HepG2 (cell line): ENCODE data around the gene USP10. TPM values are rescaled to one million over a fixed set of nuclear protein-coding genes. Genes with fewer than 3 reads are reported as not detected.
A peak's percentile ranks its signal among the peaks of the same experiment; 100 is the strongest.

Experiments
- ARID2 ChIP-seq: sonication (generic); formaldehyde crosslinking; IDR thresholded peaks from 2 replicates; pipeline ENCODE4 v1.8.1; 2022; ENCODE audit warnings: mild to moderate bottlenecking, missing genetic modification reagents, borderline replicate concordance
- KDM1A ChIP-seq: IDR thresholded peaks from 2 replicates; pipeline ENCODE4 v1.6.1; 2016; ENCODE audit warnings: missing compliant biosample characterization
- MZF1 ChIP-seq: sonication (generic); formaldehyde crosslinking; IDR thresholded peaks from 2 replicates; pipeline ENCODE4 v1.8.1; 2023; ENCODE audit warnings: mild to moderate bottlenecking, missing genetic modification reagents, borderline replicate concordance
- NR1H2 ChIP-seq: sonication (generic); formaldehyde crosslinking; IDR thresholded peaks from 2 replicates; pipeline ENCODE4 v1.8.1; 2022; ENCODE audit warnings: low read depth, missing genetic modification reagents, borderline replicate concordance
- SIN3A ChIP-seq: IDR thresholded peaks from 2 replicates; pipeline ENCODE4 v1.6.1; 2011; ENCODE audit warnings: low read depth, mild to moderate bottlenecking, control low read depth, low read length, borderline replicate concordance
- SP2 ChIP-seq: sonication (generic); formaldehyde crosslinking; IDR thresholded peaks from 2 replicates; pipeline ENCODE4 v1.5.1; 2020; ENCODE audit warnings: mild to moderate bottlenecking, missing genetic modification reagents
- ZNF12 ChIP-seq: sonication (generic); formaldehyde crosslinking; IDR thresholded peaks from 2 replicates; pipeline ENCODE4 v1.5.0; 2020; ENCODE audit warnings: missing genetic modification reagents
- ZNF484 ChIP-seq: sonication (generic); formaldehyde crosslinking; IDR thresholded peaks from 2 replicates; pipeline ENCODE4 v1.5.1; 2020; ENCODE audit warnings: mild to moderate bottlenecking, low read depth, missing genetic modification reagents, borderline replicate concordance
- ZNF724P ChIP-seq: sonication (generic); formaldehyde crosslinking; IDR thresholded peaks from 2 replicates; pipeline ENCODE4 v1.8.0; 2022; ENCODE audit warnings: missing genetic modification reagents, borderline replicate concordance
- ZNF749 ChIP-seq: sonication (generic); formaldehyde crosslinking; IDR thresholded peaks from 2 replicates; pipeline ENCODE4 v1.8.0; 2022; ENCODE audit warnings: mild to moderate bottlenecking, missing genetic modification reagents, moderate library complexity, borderline replicate concordance
- ZNF850 ChIP-seq: sonication (generic); formaldehyde crosslinking; conservative IDR thresholded peaks from 2 replicates; pipeline ENCODE4 v1.9.0; 2021; ENCODE audit warnings: mild to moderate bottlenecking, missing genetic modification reagents
- polyA plus RNA-seq, 8 experiments: library from polyadenylated mRNA; depleted of rRNA in 3 of 8; stranded (reverse) in 7 of 8; unstranded in 1 of 8; fragments of >200 nt; fragmentation: Illumina TruSeq in 4 of 8; extraction: Trizol in 4 of 8; gene quantifications; 2 replicates each; pipeline versions ENCODE4 v1.2.1 to v1.2.3, GENCODE V29; 2011 to 2016; ENCODE audit warnings: low read depth in 4 of 8, missing spikeins in 1 of 8, mixed read lengths in 1 of 8; ENCODE audit not compliant: insufficient read depth in 1 of 8
- total RNA-seq, 5 experiments: library from RNA; depleted of rRNA; stranded (reverse); fragments of >200 nt; fragmentation: Illumina TruSeq; extraction: Trizol; gene quantifications; 2 replicates each; pipeline ENCODE4 v1.2.3, GENCODE V29; 2016; ENCODE audit warnings: low read depth in 1 of 5
- TF ChIP-seq, protein P1 (sequence below): sonication (generic); formaldehyde crosslinking; conservative IDR thresholded peaks from 2 replicates; pipeline ENCODE4 v1.8.0; 2022; ENCODE audit warnings: mild to moderate bottlenecking, moderate library complexity, missing genetic modification reagents
- TF ChIP-seq, protein P2 (sequence below): sonication (generic); formaldehyde crosslinking; IDR thresholded peaks from 2 replicates; pipeline ENCODE4; 2020; ENCODE audit warnings: missing genetic modification reagents, mild to moderate bottlenecking, borderline replicate concordance
- TF ChIP-seq, protein P3 (sequence below), 2 experiments: fragments of 450-650 bp in 1 of 2; sonication (generic) in 1 of 2; formaldehyde crosslinking in 1 of 2; IDR thresholded peaks; 2 replicates each; pipeline versions ENCODE4 v1.6.1 to v1.8.0; 2016 to 2022; ENCODE audit warnings: antibody characterized with exemption in 1 of 2, mild to moderate bottlenecking in 1 of 2, missing genetic modification reagents in 1 of 2

USP10 gene
- total and polyA plus RNA-seq, 2 of the 13 experiments (the other 11 are each of a cell fraction or from before 2014, with no cell fraction given): 79.1 to 122 TPM

DNA sequence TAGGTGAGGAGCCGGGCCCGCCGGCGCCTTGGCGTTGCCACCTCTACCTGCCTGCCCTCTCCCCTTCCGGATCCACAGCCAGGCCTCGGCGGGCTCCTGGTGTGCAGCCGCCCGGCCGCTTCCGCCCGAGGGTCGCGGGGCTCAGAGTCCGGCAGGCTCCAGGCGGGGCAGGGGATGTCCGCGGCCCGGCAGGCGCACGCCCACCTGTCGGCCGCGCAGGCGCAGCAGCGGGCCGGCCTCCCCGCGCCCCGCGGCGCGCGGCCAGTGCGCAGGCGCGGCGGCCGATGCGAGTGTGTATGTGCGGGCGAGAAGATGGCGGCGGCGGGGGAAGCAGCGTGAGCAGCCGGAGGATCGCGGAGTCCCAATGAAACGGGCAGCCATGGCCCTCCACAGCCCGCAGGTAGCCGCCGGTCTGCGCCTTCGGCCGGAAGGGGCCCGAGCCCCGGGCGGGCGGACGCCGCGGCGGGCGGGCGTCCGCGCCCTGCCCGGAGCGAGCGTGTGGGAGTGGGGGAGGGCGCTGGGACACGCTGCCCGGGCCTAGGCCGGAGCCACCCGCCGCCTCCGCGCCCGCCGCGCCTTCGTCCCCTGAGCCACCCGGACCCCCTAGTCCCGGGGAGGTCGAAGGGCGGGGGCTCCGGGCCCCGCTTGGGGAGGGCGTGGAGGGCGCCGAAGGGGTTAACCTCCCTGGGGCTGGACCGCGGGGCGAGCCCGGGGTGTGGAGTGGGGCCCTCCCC lies at the start of gene USP10 (continued):
- TF ChIP-seq SIN3A (peak; percentile 82; the same call in 1 of the 2 replicates), ZNF850 (no peak), SP2 (CRISPR knock-in tag) (no peak), KDM1A (CRISPR knock-in tag) (no peak), ZNF12 (CRISPR knock-in tag) (no peak), ZNF749 (peak; percentile 20), NR1H2 (no peak), MZF1 (CRISPR knock-in tag) (no peak), ZNF484 (CRISPR knock-in tag) (no peak), ZNF724P (CRISPR knock-in tag) (peak; percentile 89; the same call in 1 of the 2 replicates), ARID2 (CRISPR knock-in tag) (no peak)
- TF ChIP-seq, protein P1, sequence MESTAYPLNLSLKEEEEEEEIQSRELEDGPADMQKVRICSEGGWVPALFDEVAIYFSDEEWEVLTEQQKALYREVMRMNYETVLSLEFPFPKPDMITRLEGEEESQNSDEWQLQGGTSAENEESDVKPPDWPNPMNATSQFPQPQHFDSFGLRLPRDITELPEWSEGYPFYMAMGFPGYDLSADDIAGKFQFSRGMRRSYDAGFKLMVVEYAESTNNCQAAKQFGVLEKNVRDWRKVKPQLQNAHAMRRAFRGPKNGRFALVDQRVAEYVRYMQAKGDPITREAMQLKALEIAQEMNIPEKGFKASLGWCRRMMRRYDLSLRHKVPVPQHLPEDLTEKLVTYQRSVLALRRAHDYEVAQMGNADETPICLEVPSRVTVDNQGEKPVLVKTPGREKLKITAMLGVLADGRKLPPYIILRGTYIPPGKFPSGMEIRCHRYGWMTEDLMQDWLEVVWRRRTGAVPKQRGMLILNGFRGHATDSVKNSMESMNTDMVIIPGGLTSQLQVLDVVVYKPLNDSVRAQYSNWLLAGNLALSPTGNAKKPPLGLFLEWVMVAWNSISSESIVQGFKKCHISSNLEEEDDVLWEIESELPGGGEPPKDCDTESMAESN (CRISPR knock-in tag): peak; percentile 63; the same call in 1 of the 2 replicates
- TF ChIP-seq, protein P2, sequence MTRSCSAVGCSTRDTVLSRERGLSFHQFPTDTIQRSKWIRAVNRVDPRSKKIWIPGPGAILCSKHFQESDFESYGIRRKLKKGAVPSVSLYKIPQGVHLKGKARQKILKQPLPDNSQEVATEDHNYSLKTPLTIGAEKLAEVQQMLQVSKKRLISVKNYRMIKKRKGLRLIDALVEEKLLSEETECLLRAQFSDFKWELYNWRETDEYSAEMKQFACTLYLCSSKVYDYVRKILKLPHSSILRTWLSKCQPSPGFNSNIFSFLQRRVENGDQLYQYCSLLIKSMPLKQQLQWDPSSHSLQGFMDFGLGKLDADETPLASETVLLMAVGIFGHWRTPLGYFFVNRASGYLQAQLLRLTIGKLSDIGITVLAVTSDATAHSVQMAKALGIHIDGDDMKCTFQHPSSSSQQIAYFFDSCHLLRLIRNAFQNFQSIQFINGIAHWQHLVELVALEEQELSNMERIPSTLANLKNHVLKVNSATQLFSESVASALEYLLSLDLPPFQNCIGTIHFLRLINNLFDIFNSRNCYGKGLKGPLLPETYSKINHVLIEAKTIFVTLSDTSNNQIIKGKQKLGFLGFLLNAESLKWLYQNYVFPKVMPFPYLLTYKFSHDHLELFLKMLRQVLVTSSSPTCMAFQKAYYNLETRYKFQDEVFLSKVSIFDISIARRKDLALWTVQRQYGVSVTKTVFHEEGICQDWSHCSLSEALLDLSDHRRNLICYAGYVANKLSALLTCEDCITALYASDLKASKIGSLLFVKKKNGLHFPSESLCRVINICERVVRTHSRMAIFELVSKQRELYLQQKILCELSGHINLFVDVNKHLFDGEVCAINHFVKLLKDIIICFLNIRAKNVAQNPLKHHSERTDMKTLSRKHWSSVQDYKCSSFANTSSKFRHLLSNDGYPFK (CRISPR knock-in tag): no peak
- TF ChIP-seq, protein P3, sequence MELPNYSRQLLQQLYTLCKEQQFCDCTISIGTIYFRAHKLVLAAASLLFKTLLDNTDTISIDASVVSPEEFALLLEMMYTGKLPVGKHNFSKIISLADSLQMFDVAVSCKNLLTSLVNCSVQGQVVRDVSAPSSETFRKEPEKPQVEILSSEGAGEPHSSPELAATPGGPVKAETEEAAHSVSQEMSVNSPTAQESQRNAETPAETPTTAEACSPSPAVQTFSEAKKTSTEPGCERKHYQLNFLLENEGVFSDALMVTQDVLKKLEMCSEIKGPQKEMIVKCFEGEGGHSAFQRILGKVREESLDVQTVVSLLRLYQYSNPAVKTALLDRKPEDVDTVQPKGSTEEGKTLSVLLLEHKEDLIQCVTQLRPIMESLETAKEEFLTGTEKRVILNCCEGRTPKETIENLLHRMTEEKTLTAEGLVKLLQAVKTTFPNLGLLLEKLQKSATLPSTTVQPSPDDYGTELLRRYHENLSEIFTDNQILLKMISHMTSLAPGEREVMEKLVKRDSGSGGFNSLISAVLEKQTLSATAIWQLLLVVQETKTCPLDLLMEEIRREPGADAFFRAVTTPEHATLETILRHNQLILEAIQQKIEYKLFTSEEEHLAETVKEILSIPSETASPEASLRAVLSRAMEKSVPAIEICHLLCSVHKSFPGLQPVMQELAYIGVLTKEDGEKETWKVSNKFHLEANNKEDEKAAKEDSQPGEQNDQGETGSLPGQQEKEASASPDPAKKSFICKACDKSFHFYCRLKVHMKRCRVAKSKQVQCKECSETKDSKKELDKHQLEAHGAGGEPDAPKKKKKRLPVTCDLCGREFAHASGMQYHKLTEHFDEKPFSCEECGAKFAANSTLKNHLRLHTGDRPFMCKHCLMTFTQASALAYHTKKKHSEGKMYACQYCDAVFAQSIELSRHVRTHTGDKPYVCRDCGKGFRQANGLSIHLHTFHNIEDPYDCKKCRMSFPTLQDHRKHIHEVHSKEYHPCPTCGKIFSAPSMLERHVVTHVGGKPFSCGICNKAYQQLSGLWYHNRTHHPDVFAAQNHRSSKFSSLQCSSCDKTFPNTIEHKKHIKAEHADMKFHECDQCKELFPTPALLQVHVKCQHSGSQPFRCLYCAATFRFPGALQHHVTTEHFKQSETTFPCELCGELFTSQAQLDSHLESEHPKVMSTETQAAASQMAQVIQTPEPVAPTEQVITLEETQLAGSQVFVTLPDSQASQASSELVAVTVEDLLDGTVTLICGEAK (IDR thresholded peaks at IDR 0.05): peak; percentile 14; the same call in 1 of the 2 replicates
- TF ChIP-seq, protein P3 (CRISPR knock-in tag; IDR thresholded peaks at IDR 0.05): peak; percentile 55; the same call in 1 of the 2 replicates
